ENCODE measurements around the gene C1orf56. TPM values are rescaled to one million over a fixed set of nuclear protein-coding genes. Genes with fewer than 3 reads are reported as not detected.

Gene C1orf56
- total RNA-seq, 4 donors from 2014 or later, result 4.4 to 7.9 (median 5.5) TPM

GRCh38 chr1:151026460-151026859, 21.1 kb upstream of the C1orf56 start:
- TF ChIP-seq, protein P1, sequence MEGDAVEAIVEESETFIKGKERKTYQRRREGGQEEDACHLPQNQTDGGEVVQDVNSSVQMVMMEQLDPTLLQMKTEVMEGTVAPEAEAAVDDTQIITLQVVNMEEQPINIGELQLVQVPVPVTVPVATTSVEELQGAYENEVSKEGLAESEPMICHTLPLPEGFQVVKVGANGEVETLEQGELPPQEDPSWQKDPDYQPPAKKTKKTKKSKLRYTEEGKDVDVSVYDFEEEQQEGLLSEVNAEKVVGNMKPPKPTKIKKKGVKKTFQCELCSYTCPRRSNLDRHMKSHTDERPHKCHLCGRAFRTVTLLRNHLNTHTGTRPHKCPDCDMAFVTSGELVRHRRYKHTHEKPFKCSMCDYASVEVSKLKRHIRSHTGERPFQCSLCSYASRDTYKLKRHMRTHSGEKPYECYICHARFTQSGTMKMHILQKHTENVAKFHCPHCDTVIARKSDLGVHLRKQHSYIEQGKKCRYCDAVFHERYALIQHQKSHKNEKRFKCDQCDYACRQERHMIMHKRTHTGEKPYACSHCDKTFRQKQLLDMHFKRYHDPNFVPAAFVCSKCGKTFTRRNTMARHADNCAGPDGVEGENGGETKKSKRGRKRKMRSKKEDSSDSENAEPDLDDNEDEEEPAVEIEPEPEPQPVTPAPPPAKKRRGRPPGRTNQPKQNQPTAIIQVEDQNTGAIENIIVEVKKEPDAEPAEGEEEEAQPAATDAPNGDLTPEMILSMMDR (IDR thresholded peaks at IDR 0.05; ENCODE audit: low read depth), result no peak

GRCh38 chr1:151032164-151032563, 15.4 kb upstream of the C1orf56 start:
- TF ChIP-seq, protein P1 (IDR thresholded peaks at IDR 0.05; ENCODE audit: low read depth), result no peak

- TF ChIP-seq, protein P1 (IDR thresholded peaks at IDR 0.05; ENCODE audit: low read depth), result no peak
Observed at GRCh38 chr1:151035167-151035566, 12.4 kb upstream of the C1orf56 start.

GRCh38 chr1:151036356-151036755, 11.2 kb upstream of the C1orf56 start, which contains the start of gene BNIPL:
Gene BNIPL, plus strand, starts transcription at chr1:151036586. Its CDS starts 140 bp downstream, at chr1:151036726.
- TF ChIP-seq, protein P1 (IDR thresholded peaks at IDR 0.05; ENCODE audit: low read depth), result no peak

DNA sequence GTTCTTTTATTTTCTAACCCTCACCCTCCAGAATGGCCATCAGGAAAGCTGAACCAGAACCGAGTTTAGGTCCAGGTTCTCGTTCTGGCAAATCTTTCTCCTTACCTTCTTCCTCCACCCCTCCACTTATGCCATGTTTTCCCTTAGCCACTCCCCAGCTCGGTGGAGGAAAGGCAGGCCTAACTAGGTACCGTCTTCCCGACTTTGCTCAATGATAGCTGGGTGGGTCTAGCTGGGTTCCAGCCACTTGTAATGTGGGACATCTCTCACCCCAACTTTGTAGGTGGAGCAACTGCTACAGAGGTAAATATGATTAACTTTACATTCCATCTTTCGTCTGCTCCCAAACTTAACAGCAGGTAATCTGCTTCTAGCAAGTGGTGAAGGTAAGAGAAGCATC, 10.5 kb upstream of the C1orf56 start:
- TF ChIP-seq, protein P1 (IDR thresholded peaks at IDR 0.05; ENCODE audit: low read depth), result no peak

GRCh38 chr1:151039521-151039920, 8.0 kb upstream of the C1orf56 start:
- TF ChIP-seq, protein P1 (IDR thresholded peaks at IDR 0.05; ENCODE audit: low read depth), result no peak

GRCh38 chr1:151043163-151043562, 4.4 kb upstream of the C1orf56 start:
- TF ChIP-seq, protein P1 (IDR thresholded peaks at IDR 0.05; ENCODE audit: low read depth), result no peak
